Mammary epithelial cell (primary cell): ENCODE results near the gene CCDC178.

Source experiments
- CTCF ChIP-seq, 2 donors: IDR thresholded peaks in 1 of 2; conservative IDR thresholded peaks in 1 of 2; 2 replicates each; pipeline ENCODE4 v1.5.1; 2011 to 2012; ENCODE audit warnings: inconsistent platforms in 2 of 2, low read length in 2 of 2, mild to moderate bottlenecking in 2 of 2, control low read depth in 1 of 2, low read depth in 1 of 2; ENCODE audit not compliant: insufficient read depth in 1 of 2; ENCODE audit errors: extremely low read depth in 1 of 2
- EZH2 ChIP-seq: IDR thresholded peaks from 2 replicates; pipeline ENCODE4 v1.6.1; 2012; ENCODE audit warnings: low read length, inconsistent platforms, borderline replicate concordance

- TF ChIP-seq CTCF (conservative IDR thresholded peaks at IDR 0.05 in 1 of 2, IDR thresholded peaks at IDR 0.05 in 1 of 2; ENCODE audit: extremely low read depth in 1 of 2, insufficient read depth in 1 of 2, low read depth in 1 of 2, low read length in 2 of 2) (no peak), EZH2 (no peak)
Measured at GRCh38 chr18:33090461-33090860, 350.1 kb downstream of the CCDC178 start.
